Loucy (cell line): ENCODE data around the gene TMEM187.

ENCODE experiments used
- CTCF ChIP-seq: fragments of 200-600 bp; sonication (generic); conservative IDR thresholded peaks from 2 replicates; pipeline ENCODE4 v1.5.1; 2014; ENCODE audit warnings: mild to moderate bottlenecking, antibody characterized with exemption, low read length
- EZH2phosphoT487 ChIP-seq: fragments of 200-600 bp; IDR thresholded peaks from 2 replicates; pipeline ENCODE4 v1.6.1; 2018; ENCODE audit warnings: antibody characterized with exemption, mild to moderate bottlenecking, moderate library complexity, borderline replicate concordance

GRCh38 chrX:153931748-153932147 is 40.8 kb upstream of the TMEM187 start:
- TF ChIP-seq CTCF (no peak), EZH2phosphoT487 (no peak)
